Measurements from ENCODE around the gene ZNF791.

- TF ChIP-seq, protein P1, sequence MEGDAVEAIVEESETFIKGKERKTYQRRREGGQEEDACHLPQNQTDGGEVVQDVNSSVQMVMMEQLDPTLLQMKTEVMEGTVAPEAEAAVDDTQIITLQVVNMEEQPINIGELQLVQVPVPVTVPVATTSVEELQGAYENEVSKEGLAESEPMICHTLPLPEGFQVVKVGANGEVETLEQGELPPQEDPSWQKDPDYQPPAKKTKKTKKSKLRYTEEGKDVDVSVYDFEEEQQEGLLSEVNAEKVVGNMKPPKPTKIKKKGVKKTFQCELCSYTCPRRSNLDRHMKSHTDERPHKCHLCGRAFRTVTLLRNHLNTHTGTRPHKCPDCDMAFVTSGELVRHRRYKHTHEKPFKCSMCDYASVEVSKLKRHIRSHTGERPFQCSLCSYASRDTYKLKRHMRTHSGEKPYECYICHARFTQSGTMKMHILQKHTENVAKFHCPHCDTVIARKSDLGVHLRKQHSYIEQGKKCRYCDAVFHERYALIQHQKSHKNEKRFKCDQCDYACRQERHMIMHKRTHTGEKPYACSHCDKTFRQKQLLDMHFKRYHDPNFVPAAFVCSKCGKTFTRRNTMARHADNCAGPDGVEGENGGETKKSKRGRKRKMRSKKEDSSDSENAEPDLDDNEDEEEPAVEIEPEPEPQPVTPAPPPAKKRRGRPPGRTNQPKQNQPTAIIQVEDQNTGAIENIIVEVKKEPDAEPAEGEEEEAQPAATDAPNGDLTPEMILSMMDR (conservative IDR thresholded peaks at IDR 0.05 in 1 of 2, IDR thresholded peaks at IDR 0.05 in 1 of 2; ENCODE audit: low read depth in 1 of 2, low read length in 2 of 2) = peak; percentile 98 to 100
- TF ChIP-seq EZH2 (IDR thresholded peaks at IDR 0.05; ENCODE audit: low read length, missing control alignments) = no peak
These were observed 46.6 kb upstream of the ZNF791 start for GRCh38 chr19:12564016-12564664.
